GM12892 (cell line): ENCODE measurements around the gene IBA57. TPM values are rescaled to one million over a fixed set of nuclear protein-coding genes. Genes with fewer than 3 reads are reported as not detected.

Source experiments
- DNase-seq: peaks from one replicate; pipeline ENCODE4 v3.0.0; 2011; ENCODE audit not compliant: insufficient read length
- FAIRE-seq: peaks from 2 replicates; lab custom pipeline; 2011; peaks lifted over from hg19 to GRCh38; lab: Jason Lieb, UNC
- POLR2A ChIP-seq: IDR thresholded peaks from 2 replicates; pipeline ENCODE4 v1.6.1; 2011; ENCODE audit warnings: low read depth, low read length, control low read depth
- POLR2AphosphoS5 ChIP-seq: IDR thresholded peaks from 2 replicates; pipeline ENCODE4 v1.6.1; 2011; ENCODE audit warnings: low read depth, low read length, control low read depth
- TAF1 ChIP-seq: IDR thresholded peaks from 2 replicates; pipeline ENCODE4 v1.6.1; 2011; ENCODE audit warnings: low read depth, mild to moderate bottlenecking, control low read depth, low read length, borderline replicate concordance
- polyA plus RNA-seq: library from polyadenylated mRNA; unstranded; fragments of >200 nt; gene quantifications from one replicate; pipeline ENCODE4 v1.2.1, GENCODE V29; 2012; ENCODE audit warnings: missing spikeins, inconsistent platforms; ENCODE audit not compliant: missing spikeins

The IBA57 gene
- 1.2 TPM for polyA plus RNA-seq

GRCh38 chr1:228165372-228166169 is at the start of gene IBA57:
IBA57 (plus strand) TSS chr1:228165804; CDS start chr1:228165817, 13 bp downstream.
- peak; percentile 98 for DNase-seq
- peak; percentile 99 for FAIRE-seq
- TF ChIP-seq POLR2A (peak; percentile 97), POLR2AphosphoS5 (peak; percentile 93), TAF1 (peak; percentile 96)

- DNase-seq (no peak), FAIRE-seq (no peak)
- TF ChIP-seq TAF1, result no peak
- TF ChIP-seq POLR2A, result no peak
- TF ChIP-seq POLR2AphosphoS5, result no peak
Measured at GRCh38 chr1:228117335-228117734, 48.3 kb upstream of the IBA57 start.

GRCh38 chr1:228118040-228118439 is 47.6 kb upstream of the IBA57 start:
- FAIRE-seq (no peak), DNase-seq (no peak)
- TF ChIP-seq TAF1 (no peak), POLR2A (no peak), POLR2AphosphoS5 (no peak)

- FAIRE-seq (no peak), DNase-seq (no peak)
- no peak for TF ChIP-seq TAF1
Measured at GRCh38 chr1:228120351-228120750, 45.3 kb upstream of the IBA57 start.

- FAIRE-seq, result no peak
Measured at GRCh38 chr1:228120857-228121489, 44.6 kb upstream of the IBA57 start.

GRCh38 chr1:228122921-228123441 is 42.6 kb upstream of the IBA57 start:
- TF ChIP-seq POLR2AphosphoS5, result no peak
- TF ChIP-seq POLR2A, result no peak
- no peak for TF ChIP-seq TAF1
- FAIRE-seq, result no peak
- DNase-seq, result no peak

More at GRCh38 chr1:228120857-228121489, 44.6 kb upstream of the IBA57 start:
- TF ChIP-seq TAF1 (no peak), POLR2A (no peak), POLR2AphosphoS5 (no peak)
- no peak for DNase-seq

- FAIRE-seq (no peak), DNase-seq (no peak)
- no peak for TF ChIP-seq POLR2A
Measured at GRCh38 chr1:228123505-228123904, 42.1 kb upstream of the IBA57 start.

- FAIRE-seq (no peak), DNase-seq (no peak)
- no peak for TF ChIP-seq POLR2AphosphoS5
- no peak for TF ChIP-seq POLR2A
- no peak for TF ChIP-seq TAF1
Measured at GRCh38 chr1:228125185-228125584, 40.4 kb upstream of the IBA57 start.

- FAIRE-seq (no peak), DNase-seq (no peak)
- TF ChIP-seq POLR2AphosphoS5 (no peak), POLR2A (no peak), TAF1 (no peak)
Measured at GRCh38 chr1:228131766-228132165, 33.8 kb upstream of the IBA57 start.

- DNase-seq (no peak), FAIRE-seq (no peak)
- TF ChIP-seq POLR2AphosphoS5 (no peak), TAF1 (no peak), POLR2A (no peak)
Measured at GRCh38 chr1:228134591-228134990, 31.0 kb upstream of the IBA57 start.

GRCh38 chr1:228136901-228137300 is 28.7 kb upstream of the IBA57 start:
- DNase-seq, result no peak
- FAIRE-seq, result no peak
- TF ChIP-seq POLR2A (no peak), TAF1 (no peak)

GRCh38 chr1:228139406-228139930 is 26.1 kb upstream of the IBA57 start:
- DNase-seq (no peak), FAIRE-seq (no peak)
- 0 out of 2 replicates have a peak, but pooled peaks have one; percentile 21 for TF ChIP-seq POLR2AphosphoS5
- TF ChIP-seq POLR2A, result no peak; the same call in 1 of the 2 replicates
- no peak for TF ChIP-seq TAF1
